Measurements from ENCODE around the gene TBC1D1.

TBC1D1 gene

GRCh38 chr4:38009421-38009820 lies 118.5 kb downstream of the TBC1D1 start:
- DNase-seq (ENCODE audit: low read depth): no peak
- no peak for TF ChIP-seq CTCF (conservative IDR thresholded peaks at IDR 0.05; ENCODE audit: low read length)
- H3K4me3 ChIP-seq (ENCODE audit: low read length): no peak overlapping the region

- no peak for DNase-seq (ENCODE audit: low read depth)
- no peak overlapping the region for H3K4me3 ChIP-seq (ENCODE audit: low read length)
- no peak for TF ChIP-seq CTCF (conservative IDR thresholded peaks at IDR 0.05; ENCODE audit: low read length)
These were observed 119.1 kb downstream of the TBC1D1 start for GRCh38 chr4:38009949-38010348.

GRCh38 chr4:38011511-38012162 lies 120.8 kb downstream of the TBC1D1 start:
- H3K4me3 ChIP-seq (ENCODE audit: low read length): no peak overlapping the region
- no peak for TF ChIP-seq CTCF (conservative IDR thresholded peaks at IDR 0.05; ENCODE audit: low read length)
- no peak for DNase-seq (ENCODE audit: low read depth)

GRCh38 chr4:38013461-38014366 lies 122.8 kb downstream of the TBC1D1 start:
- TF ChIP-seq CTCF (conservative IDR thresholded peaks at IDR 0.05; ENCODE audit: low read length): no peak
- no peak overlapping the region for H3K4me3 ChIP-seq (ENCODE audit: low read length)
- peak; percentile 22 for DNase-seq (ENCODE audit: low read depth)

- H3K4me3 ChIP-seq (ENCODE audit: low read length): no peak overlapping the region
- no peak for TF ChIP-seq CTCF (conservative IDR thresholded peaks at IDR 0.05; ENCODE audit: low read length)
- no peak for DNase-seq (ENCODE audit: low read depth)
These were observed 123.6 kb downstream of the TBC1D1 start for GRCh38 chr4:38014421-38014852.

GRCh38 chr4:38015886-38016515 lies 125.1 kb downstream of the TBC1D1 start:
- peak; percentile 62 for DNase-seq (ENCODE audit: low read depth)
- no peak overlapping the region for H3K4me3 ChIP-seq (ENCODE audit: low read length)
- no peak for TF ChIP-seq CTCF (conservative IDR thresholded peaks at IDR 0.05; ENCODE audit: low read length)

All from AG10803 (cell line).